HepG2 (cell line): ENCODE results near the gene MACROD2.

Experiments
- CTCF ChIP-seq: sonication (generic); formaldehyde crosslinking; IDR thresholded peaks from 2 replicates; pipeline ENCODE4 v1.5.0; 2020; ENCODE audit warnings: mild to moderate bottlenecking, missing genetic modification reagents, moderate library complexity
- ESRRA ChIP-seq: sonication (generic); formaldehyde crosslinking; IDR thresholded peaks from 2 replicates; pipeline ENCODE4 v1.5.1; 2020; ENCODE audit warnings: mild to moderate bottlenecking, low read depth, missing genetic modification reagents
- ISL2 ChIP-seq: sonication (generic); formaldehyde crosslinking; IDR thresholded peaks from 2 replicates; pipeline ENCODE4 v1.5.0; 2020; ENCODE audit warnings: missing genetic modification reagents
- NPAS2 ChIP-seq: sonication (generic); formaldehyde crosslinking; IDR thresholded peaks from 2 replicates; pipeline ENCODE4 v1.8.0; 2022; ENCODE audit warnings: mild to moderate bottlenecking, missing genetic modification reagents, borderline replicate concordance
- SNAPC2 ChIP-seq: sonication (generic); formaldehyde crosslinking; IDR thresholded peaks from 2 replicates; pipeline ENCODE4 v1.8.1; 2022; ENCODE audit warnings: mild to moderate bottlenecking, missing genetic modification reagents
- TAF1 ChIP-seq: sonication (generic); formaldehyde crosslinking; IDR thresholded peaks from 2 replicates; pipeline ENCODE4 v1.4.0; 2020; ENCODE audit warnings: missing genetic modification reagents
- ZBTB40 ChIP-seq, 2 experiments: fragments of 450-650 bp in 1 of 2; sonication (generic) in 1 of 2; formaldehyde crosslinking in 1 of 2; IDR thresholded peaks; 2 replicates each; pipeline versions ENCODE4 v1.6.1 to v1.8.0; 2016 to 2022; ENCODE audit warnings: antibody characterized with exemption in 1 of 2, mild to moderate bottlenecking in 1 of 2, missing genetic modification reagents in 1 of 2
- ZBTB7A ChIP-seq: sonication (generic); formaldehyde crosslinking; IDR thresholded peaks from 2 replicates; pipeline ENCODE4 v1.8.0; 2022; ENCODE audit warnings: mild to moderate bottlenecking, missing genetic modification reagents
- ZNF224 ChIP-seq: sonication (generic); formaldehyde crosslinking; IDR thresholded peaks from 2 replicates; pipeline ENCODE4 v1.5.0; 2020; ENCODE audit warnings: mild to moderate bottlenecking, missing genetic modification reagents

- TF ChIP-seq ZBTB40 (IDR thresholded peaks at IDR 0.05) (no peak), ZBTB40 (CRISPR knock-in tag; IDR thresholded peaks at IDR 0.05) (no peak), SNAPC2 (CRISPR knock-in tag) (no peak), CTCF (CRISPR knock-in tag) (no peak), ESRRA (CRISPR knock-in tag) (no peak), ZBTB7A (CRISPR knock-in tag) (no peak), ISL2 (CRISPR knock-in tag) (no peak), ZNF224 (CRISPR knock-in tag) (no peak), NPAS2 (no peak), TAF1 (no peak)
Measured at GRCh38 chr20:15005300-15005986, 1010.1 kb downstream of the MACROD2 start.
